ENCODE results near the gene TNFAIP3.

- TF ChIP-seq CTCF (IDR thresholded peaks at IDR 0.05; ENCODE audit: low read depth, low read length) (no peak), EZH2phosphoT487 (IDR thresholded peaks at IDR 0.05; ENCODE audit: low read depth) (no peak)
Measured at GRCh38 chr6:137894779-137895385, 27.8 kb downstream of the TNFAIP3 start.
